T47D (cell line): ENCODE results near the gene SEC23IP.
A peak's percentile ranks its signal among the peaks of the same experiment; 100 is the strongest.
"Not testable (repeated sequence)": the region's sequence is repeated elsewhere in the genome, so short reads cannot be mapped to it uniquely, and the experiment has no call there.

Experiments
- DNase-seq, 2 experiments: peaks; one replicate each; pipeline versions ENCODE4 v3.0.0 to v3.0.0-alpha.2; 2011 to 2012; ENCODE audit warnings: low read depth in 1 of 2, low spot score in 1 of 2
- JUND ChIP-seq: IDR thresholded peaks from 2 replicates; pipeline ENCODE4 v1.6.1; 2012; ENCODE audit warnings: low read depth
- in situ Hi-C: cut with HindIII; loops from 2 replicates; pipeline ENCODE4 v1.10.0; 2016; ENCODE audit warnings: low sequenced_read_pairs, low pct_unique_long_range_greater_than_20kb

The SEC23IP gene

GRCh38 chr10:119893074-119893473, 544 bp downstream of the SEC23IP start:
- TF ChIP-seq JUND = no peak
- in situ Hi-C loops = no loop called here
- DNase-seq = no peak

GRCh38 chr10:119893845-119894427, 1.4 kb downstream of the SEC23IP start:
- TF ChIP-seq JUND = no peak
- in situ Hi-C loops = no loop called here
- no peak for DNase-seq

GRCh38 chr10:119896061-119896655, 3.6 kb downstream of the SEC23IP start:
- no peak for TF ChIP-seq JUND
- in situ Hi-C loops = no loop called here
- DNase-seq = peak in 1 of 2 experiments; percentile 26

GRCh38 chr10:119896937-119897770, 4.6 kb downstream of the SEC23IP start:
- no peak for TF ChIP-seq JUND
- in situ Hi-C loops = no loop called here
- peak in 1 of 2 experiments; percentile 39 for DNase-seq

GRCh38 chr10:119898577-119898976, 6.0 kb downstream of the SEC23IP start:
- in situ Hi-C loops = no loop called here
- DNase-seq = no peak
- TF ChIP-seq JUND = no peak

GRCh38 chr10:119903946-119904666, 11.6 kb downstream of the SEC23IP start:
- DNase-seq = no peak
- in situ Hi-C loops = no loop called here

GRCh38 chr10:119907695-119908094, 15.2 kb downstream of the SEC23IP start:
- DNase-seq, in situ Hi-C loops: not testable (repeated sequence)

More at GRCh38 chr10:119903946-119904666, 11.6 kb downstream of the SEC23IP start:
- TF ChIP-seq JUND = no peak

- TF ChIP-seq JUND = no peak
- in situ Hi-C loops = no loop called here
- no peak for DNase-seq
Observed at GRCh38 chr10:119908166-119908565, 15.6 kb downstream of the SEC23IP start.

- no peak for TF ChIP-seq JUND
- no peak for DNase-seq
- in situ Hi-C loops = no loop called here
Observed at GRCh38 chr10:119910689-119911088, 18.2 kb downstream of the SEC23IP start.

- peak in 1 of 2 experiments; percentile 7 for DNase-seq
- in situ Hi-C loops = no loop called here
- no peak for TF ChIP-seq JUND
Observed at GRCh38 chr10:119917777-119918176, 25.2 kb downstream of the SEC23IP start.

GRCh38 chr10:119919271-119919670, 26.7 kb downstream of the SEC23IP start:
- no peak for DNase-seq
- in situ Hi-C loops = no loop called here
- no peak for TF ChIP-seq JUND

GRCh38 chr10:119919826-119920225, 27.3 kb downstream of the SEC23IP start:
- no peak for TF ChIP-seq JUND
- DNase-seq = no peak
- in situ Hi-C loops = no loop called here
